HepG2 (cell line): ENCODE measurements around the gene ITIH1. TPM values are rescaled to one million over a fixed set of nuclear protein-coding genes. Genes with fewer than 3 reads are reported as not detected.

Experiments used
- ADNP ChIP-seq: sonication (generic); formaldehyde crosslinking; IDR thresholded peaks from 2 replicates; pipeline ENCODE4 v1.4.0; 2020; ENCODE audit warnings: missing genetic modification reagents
- DPF2 ChIP-seq: sonication (generic); formaldehyde crosslinking; IDR thresholded peaks from 2 replicates; pipeline ENCODE4 v1.4.0; 2020; ENCODE audit warnings: mild to moderate bottlenecking, low read depth, missing genetic modification reagents, borderline replicate concordance
- HMGXB4 ChIP-seq, 2 experiments: sonication (generic) in 1 of 2; formaldehyde crosslinking in 1 of 2; IDR thresholded peaks; 2 replicates each; pipeline versions ENCODE4 v1.4.0 to v1.6.1; 2018 to 2020; ENCODE audit warnings: missing genetic modification reagents in 2 of 2, borderline replicate concordance in 1 of 2, low read depth in 1 of 2, mild to moderate bottlenecking in 1 of 2, missing biosample characterization in 1 of 2
- HNRNPUL1 ChIP-seq: fragments of 200-400 bp; formaldehyde crosslinking; IDR thresholded peaks from 2 replicates; pipeline ENCODE4 v1.6.1; 2017; ENCODE audit warnings: low read depth, mild to moderate bottlenecking, low read length, moderate library complexity
- HOXA9 ChIP-seq: sonication (generic); formaldehyde crosslinking; IDR thresholded peaks from 2 replicates; pipeline ENCODE4 v1.8.1; 2022; ENCODE audit warnings: missing genetic modification reagents, mild to moderate bottlenecking, moderate library complexity, borderline replicate concordance
- KLF13 ChIP-seq: sonication (generic); formaldehyde crosslinking; IDR thresholded peaks from 2 replicates; pipeline ENCODE4 v1.4.0; 2020; ENCODE audit warnings: mild to moderate bottlenecking, missing genetic modification reagents
- KLF6 ChIP-seq: IDR thresholded peaks from 2 replicates; pipeline ENCODE4 v1.8.0; 2016; ENCODE audit warnings: missing biosample characterization, missing genetic modification reagents
- NFKBIZ ChIP-seq: IDR thresholded peaks from 2 replicates; pipeline ENCODE4 v1.6.1; 2018; ENCODE audit warnings: missing genetic modification reagents, missing compliant biosample characterization
- NFYB ChIP-seq: sonication (generic); formaldehyde crosslinking; IDR thresholded peaks from 2 replicates; pipeline ENCODE4 v1.4.0; 2020; ENCODE audit warnings: missing genetic modification reagents
- NR2F1 ChIP-seq, 2 experiments: fragments of 450-650 bp in 1 of 2; formaldehyde crosslinking in 1 of 2; IDR thresholded peaks; 2 replicates each; pipeline versions ENCODE4 v1.5.0 to v1.6.1; 2016 to 2020; ENCODE audit warnings: mild to moderate bottlenecking in 1 of 2, missing compliant biosample characterization in 1 of 2, missing genetic modification reagents in 1 of 2, moderate library complexity in 1 of 2
- POLR2AphosphoS5 ChIP-seq: IDR thresholded peaks from 2 replicates; pipeline ENCODE4 v1.6.1; 2012; ENCODE audit warnings: low read depth, low read length
- RBM22 ChIP-seq: fragments of 200-400 bp; formaldehyde crosslinking; optimal IDR thresholded peaks from 2 replicates; pipeline ENCODE3; 2017; ENCODE audit warnings: mild to moderate bottlenecking, low read length, moderate library complexity
- SATB2 ChIP-seq: sonication (generic); formaldehyde crosslinking; IDR thresholded peaks from 2 replicates; pipeline ENCODE4 v1.5.0; 2020; ENCODE audit warnings: missing genetic modification reagents
- SOX5 ChIP-seq: IDR thresholded peaks from 2 replicates; pipeline ENCODE4 v1.6.1; 2016; ENCODE audit warnings: borderline replicate concordance
- STAG1 ChIP-seq: sonication (generic); formaldehyde crosslinking; IDR thresholded peaks from 2 replicates; pipeline ENCODE4 v1.4.0; 2020; ENCODE audit warnings: missing genetic modification reagents
- SYNCRIP ChIP-seq: fragments of 200-400 bp; formaldehyde crosslinking; IDR thresholded peaks from 2 replicates; pipeline ENCODE4 v1.6.1; 2018; ENCODE audit warnings: mild to moderate bottlenecking, low read depth, low read length; ENCODE audit not compliant: insufficient read depth
- XBP1 ChIP-seq: sonication (generic); formaldehyde crosslinking; IDR thresholded peaks from 2 replicates; pipeline ENCODE4 v1.5.0; 2020; ENCODE audit warnings: missing genetic modification reagents
- YY1 ChIP-seq: IDR thresholded peaks from 2 replicates; pipeline ENCODE4 v1.6.1; 2011; ENCODE audit warnings: low read length, low read depth, moderate library complexity, mild to moderate bottlenecking; ENCODE audit not compliant: insufficient read depth, insufficient replicate concordance
- ZFYVE20 ChIP-seq: sonication (generic); formaldehyde crosslinking; IDR thresholded peaks from 2 replicates; pipeline ENCODE4 v1.8.0; 2023; ENCODE audit warnings: low read depth, mild to moderate bottlenecking, moderate library complexity, missing genetic modification reagents, borderline replicate concordance
- ZNF552 ChIP-seq: sonication (generic); formaldehyde crosslinking; IDR thresholded peaks from 2 replicates; pipeline ENCODE4 v1.9.0; 2022; ENCODE audit warnings: missing genetic modification reagents, mild to moderate bottlenecking, borderline replicate concordance
- ZNF644 ChIP-seq: IDR thresholded peaks from 2 replicates; pipeline ENCODE4 v1.6.1; 2016; ENCODE audit warnings: low read depth
- ZNF7 ChIP-seq: IDR thresholded peaks from 2 replicates; pipeline ENCODE4 v1.6.1; 2016; ENCODE audit warnings: missing biosample characterization, missing genetic modification reagents
- ZNF703 ChIP-seq: sonication (generic); formaldehyde crosslinking; IDR thresholded peaks from 2 replicates; pipeline ENCODE4 v1.5.1; 2020; ENCODE audit warnings: missing genetic modification reagents, mild to moderate bottlenecking, moderate library complexity, borderline replicate concordance
- ZNF883 ChIP-seq: sonication (generic); formaldehyde crosslinking; IDR thresholded peaks from 2 replicates; pipeline ENCODE4 v1.5.1; 2020; ENCODE audit warnings: mild to moderate bottlenecking, missing genetic modification reagents; ENCODE audit errors: not compliant biosample characterization
- polyA plus RNA-seq, 8 experiments: library from polyadenylated mRNA; depleted of rRNA in 3 of 8; stranded (reverse) in 7 of 8; unstranded in 1 of 8; fragments of >200 nt; fragmentation: Illumina TruSeq in 4 of 8; extraction: Trizol in 4 of 8; gene quantifications; 2 replicates each; pipeline versions ENCODE4 v1.2.1 to v1.2.3, GENCODE V29; 2011 to 2016; ENCODE audit warnings: low read depth in 4 of 8, missing spikeins in 1 of 8, mixed read lengths in 1 of 8; ENCODE audit not compliant: insufficient read depth in 1 of 8
- total RNA-seq, 5 experiments: library from RNA; depleted of rRNA; stranded (reverse); fragments of >200 nt; fragmentation: Illumina TruSeq; extraction: Trizol; gene quantifications; 2 replicates each; pipeline ENCODE4 v1.2.3, GENCODE V29; 2016; ENCODE audit warnings: low read depth in 1 of 5
- TF ChIP-seq, protein P1 (sequence below): sonication (generic); formaldehyde crosslinking; IDR thresholded peaks from 2 replicates; pipeline ENCODE4 v1.4.0; 2020; ENCODE audit warnings: mild to moderate bottlenecking, low read depth, missing genetic modification reagents

Gene ITIH1
- total and polyA plus RNA-seq, 2 of the 13 experiments (the other 11 are each of a cell fraction or from before 2014, with no cell fraction given), result 12.3 to 19.6 TPM

- TF ChIP-seq HMGXB4 (CRISPR knock-in tag; IDR thresholded peaks at IDR 0.05; ENCODE audit: borderline replicate concordance in 1 of 2, low read depth in 1 of 2) (no peak; a peak in 2 of 4 replicates), ZNF7 (CRISPR knock-in tag) (no peak), NFKBIZ (CRISPR knock-in tag) (0 out of 2 replicates have a peak, but pooled peaks have one; percentile 61), SATB2 (no peak), ZNF883 (CRISPR knock-in tag) (no peak), RBM22 (no peak), ZNF552 (CRISPR knock-in tag) (no peak; the same call in 1 of the 2 replicates), ZNF644 (CRISPR knock-in tag) (peak; percentile 53; the same call in 1 of the 2 replicates), POLR2AphosphoS5 (peak; percentile 31; the same call in 1 of the 2 replicates), SYNCRIP (no peak), HNRNPUL1 (no peak), NR2F1 (CRISPR knock-in tag; IDR thresholded peaks at IDR 0.05) (peak; percentile 84 to 89; a peak in 3 of 4 replicates), KLF6 (CRISPR knock-in tag) (no peak), XBP1 (CRISPR knock-in tag) (no peak), YY1 (peak; percentile 49), NFYB (CRISPR knock-in tag) (no peak), ZFYVE20 (CRISPR knock-in tag) (no peak), HOXA9 (CRISPR knock-in tag) (no peak), DPF2 (CRISPR knock-in tag) (peak; percentile 94; the same call in 1 of the 2 replicates), ZNF703 (CRISPR knock-in tag) (no peak), ADNP (no peak), STAG1 (CRISPR knock-in tag) (no peak; the same call in 1 of the 2 replicates), KLF13 (CRISPR knock-in tag) (no peak), SOX5 (CRISPR knock-in tag) (peak; percentile 95)
- TF ChIP-seq, protein P1, sequence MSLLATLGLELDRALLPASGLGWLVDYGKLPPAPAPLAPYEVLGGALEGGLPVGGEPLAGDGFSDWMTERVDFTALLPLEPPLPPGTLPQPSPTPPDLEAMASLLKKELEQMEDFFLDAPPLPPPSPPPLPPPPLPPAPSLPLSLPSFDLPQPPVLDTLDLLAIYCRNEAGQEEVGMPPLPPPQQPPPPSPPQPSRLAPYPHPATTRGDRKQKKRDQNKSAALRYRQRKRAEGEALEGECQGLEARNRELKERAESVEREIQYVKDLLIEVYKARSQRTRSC (CRISPR knock-in tag), result no peak
Observed at GRCh38 chr3:52774901-52775864, 2.2 kb upstream of the ITIH1 start (continued).
